Activated CD8-positive, alpha-beta memory T cell treated with anti-CD3 and anti-CD28 coated beads for 4 hours (primary cell): Measurements from ENCODE around the gene CNTN1.

ENCODE experiments used
- DNase-seq, 2 donors: peaks; one replicate each; pipeline ENCODE4 v3.0.0-alpha.2; 2020; ENCODE audit warnings: low read depth in 2 of 2

CNTN1 gene

DNA sequence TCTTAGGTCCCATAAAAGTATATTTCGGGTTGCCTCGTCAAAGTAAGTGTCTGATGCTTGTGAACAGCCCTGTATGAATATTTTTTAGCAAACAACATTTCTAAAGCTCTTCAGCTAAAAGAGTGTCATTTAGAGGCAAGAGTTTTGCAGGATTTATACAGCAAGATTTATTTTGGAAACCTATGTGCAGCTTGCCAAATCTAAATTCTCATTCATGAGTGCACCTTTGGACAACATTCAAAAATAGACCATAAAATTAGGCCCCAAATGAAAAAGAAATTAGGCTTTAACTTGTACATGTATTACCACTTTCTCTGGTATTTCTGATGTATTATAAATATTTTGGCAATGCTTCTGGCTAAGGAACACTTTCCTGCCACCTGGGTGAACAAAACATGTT, 271.5 kb downstream of the CNTN1 start:
- no peak for DNase-seq

DNA sequence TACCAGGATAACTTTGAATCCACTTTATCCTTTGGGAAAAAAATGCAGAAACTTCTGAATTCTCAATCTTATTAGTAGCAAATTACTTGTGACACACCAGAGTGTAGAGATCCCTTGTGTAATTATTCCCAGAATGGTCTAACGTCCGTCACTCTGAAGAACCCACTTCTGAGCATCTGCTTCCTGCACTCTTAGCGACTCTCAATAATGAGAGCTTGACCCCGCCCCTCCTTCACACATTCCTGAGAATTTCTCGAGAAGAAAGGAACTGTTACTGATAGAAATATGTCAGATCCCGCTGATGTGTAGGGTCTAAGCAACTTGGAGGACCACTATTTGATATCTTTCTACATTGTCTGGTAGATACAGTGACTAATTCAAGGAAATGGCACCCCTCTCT, 277.6 kb downstream of the CNTN1 start:
- no peak for DNase-seq

DNA sequence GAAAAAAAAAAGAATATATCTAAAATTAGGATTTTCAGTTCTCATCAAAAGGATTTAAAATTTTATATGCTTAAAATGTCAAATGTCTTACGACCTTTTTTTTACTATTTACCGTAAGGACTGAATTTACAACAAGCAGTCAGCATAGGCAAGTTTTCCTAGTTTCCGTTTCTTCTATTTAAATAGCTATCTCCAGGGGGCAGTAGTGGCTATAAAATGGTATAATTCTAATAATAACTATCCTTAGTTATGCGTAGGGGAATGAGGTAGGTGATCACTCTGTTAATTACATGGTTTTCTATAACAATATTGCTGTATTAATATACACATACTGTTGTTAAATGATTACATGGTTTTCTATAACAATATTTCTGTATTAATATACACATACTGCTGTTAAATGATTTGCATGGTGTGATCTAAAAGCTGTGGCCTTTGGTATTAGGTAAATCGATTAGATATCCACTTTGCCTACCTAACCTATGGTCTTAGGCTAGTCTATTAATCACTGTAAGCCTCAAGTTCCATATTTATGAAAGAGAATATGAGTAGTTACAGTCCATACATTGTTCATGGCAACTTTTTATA, 278.2 kb downstream of the CNTN1 start:
- no peak for DNase-seq

GRCh38 chr12:40971911-40972310, 279.7 kb downstream of the CNTN1 start:
- DNase-seq = no peak

- DNase-seq = no peak
These were observed 284.3 kb downstream of the CNTN1 start for GRCh38 chr12:40976546-40976945.

- no peak for DNase-seq
These were observed 288.3 kb downstream of the CNTN1 start for GRCh38 chr12:40980427-40980961.

DNA sequence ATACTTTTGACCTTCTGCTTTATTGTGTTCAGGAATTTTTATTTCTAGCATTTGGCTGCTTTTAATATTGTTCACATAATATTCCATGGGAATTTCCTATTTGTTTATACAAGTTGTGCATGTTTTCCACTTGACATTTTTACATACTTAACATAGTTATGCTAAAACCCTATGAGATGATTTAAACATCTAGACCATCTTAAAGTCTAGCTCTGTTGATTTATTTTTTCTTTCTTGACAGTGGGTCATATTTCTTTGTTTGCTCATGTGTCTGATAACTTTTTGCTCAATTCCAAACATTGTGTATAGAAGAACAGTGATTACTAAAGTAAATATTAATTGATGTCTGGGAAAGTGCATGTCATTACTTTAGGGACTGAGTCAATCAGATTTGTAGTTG, 293.8 kb downstream of the CNTN1 start:
- no peak for DNase-seq

- DNase-seq = no peak
These were observed 296.1 kb downstream of the CNTN1 start for GRCh38 chr12:40988355-40988754.

DNA sequence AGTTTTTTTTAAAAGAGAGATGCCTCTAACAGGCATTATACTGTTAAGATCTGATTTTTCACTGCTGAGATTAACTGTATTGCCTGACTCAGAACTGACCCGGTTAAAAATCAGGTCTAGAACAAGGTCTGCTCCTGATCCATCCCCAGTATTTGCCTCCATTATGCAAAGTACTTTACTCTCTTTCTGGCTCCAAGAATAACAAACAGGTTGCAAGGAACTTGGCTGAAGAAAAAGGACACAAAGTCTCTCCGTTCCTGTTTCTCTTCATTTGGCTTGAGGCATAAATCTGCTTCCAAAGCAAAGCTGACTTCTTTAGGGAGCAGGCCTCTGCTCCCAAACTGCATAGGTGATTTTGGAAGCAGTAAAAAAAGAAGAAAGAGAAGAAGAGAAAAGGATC, 296.6 kb downstream of the CNTN1 start:
- no peak for DNase-seq

GRCh38 chr12:40989785-40990184, 297.5 kb downstream of the CNTN1 start:
- no peak for DNase-seq

DNA sequence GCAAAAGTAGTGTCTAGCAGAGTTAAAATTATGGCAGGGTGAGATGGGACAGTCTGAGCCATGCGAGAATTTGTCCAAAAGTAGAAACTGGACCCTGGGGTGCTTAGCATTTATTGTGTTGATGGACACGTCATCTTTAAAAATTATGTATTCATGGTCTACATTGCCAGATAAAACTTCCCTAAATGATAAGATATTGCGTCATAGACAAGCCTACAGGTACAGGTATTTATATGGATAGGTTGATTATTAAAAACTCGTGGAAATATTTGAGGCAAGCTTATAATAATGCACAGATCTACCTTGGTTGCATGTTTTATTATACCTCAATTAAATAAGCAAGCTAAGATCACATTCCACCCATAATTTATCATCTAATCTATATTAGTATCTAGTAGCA, 299.9 kb downstream of the CNTN1 start:
- no peak for DNase-seq

DNA sequence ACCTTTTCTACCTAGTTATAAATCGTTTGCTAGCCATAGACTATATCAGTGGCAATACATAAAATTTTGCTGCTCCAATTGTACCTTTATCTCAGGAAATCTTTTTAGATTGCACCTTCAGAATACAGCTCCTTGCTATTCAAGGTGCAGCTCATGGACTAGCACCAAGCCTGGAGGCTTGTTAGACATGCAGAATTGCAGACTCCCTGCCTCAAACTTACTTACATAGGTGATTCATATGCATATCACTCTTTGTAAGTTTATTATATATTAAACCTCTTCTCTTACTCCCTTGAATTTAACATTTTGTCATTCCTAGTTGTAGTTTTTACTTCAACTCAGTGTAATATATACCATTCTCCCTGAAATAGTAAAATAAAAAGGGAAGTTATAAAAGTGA, 300.4 kb downstream of the CNTN1 start:
- no peak for DNase-seq

- no peak for DNase-seq
These were observed 300.9 kb downstream of the CNTN1 start for GRCh38 chr12:40993158-40993557.

- no peak for DNase-seq
These were observed 303.9 kb downstream of the CNTN1 start for GRCh38 chr12:40996091-40996490.

GRCh38 chr12:40999210-40999609, 307.0 kb downstream of the CNTN1 start:
- no peak for DNase-seq

- no peak for DNase-seq
These were observed 316.2 kb downstream of the CNTN1 start for GRCh38 chr12:41008472-41008871.

DNA sequence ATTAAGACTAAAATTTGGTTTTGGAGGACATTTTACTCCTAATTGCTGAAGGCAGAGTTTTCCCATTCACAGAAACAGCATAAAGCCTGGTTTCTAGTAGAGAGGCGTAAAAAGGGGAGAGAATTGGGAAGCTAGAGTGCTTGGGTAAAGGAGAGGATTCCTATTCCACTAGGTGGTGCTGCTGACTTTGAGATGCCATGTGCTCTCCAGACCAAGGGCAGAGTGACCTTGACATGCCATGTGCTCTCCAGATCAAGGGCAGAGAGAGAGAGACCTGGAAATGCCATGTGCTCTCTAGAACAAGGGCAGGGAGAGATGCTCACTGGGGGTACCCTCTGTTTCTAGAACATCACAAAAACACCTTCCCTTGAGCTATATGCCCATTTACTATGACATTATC, 319.7 kb downstream of the CNTN1 start:
- DNase-seq = no peak

GRCh38 chr12:41013881-41014642, 321.8 kb downstream of the CNTN1 start:
- DNase-seq = no peak

DNA sequence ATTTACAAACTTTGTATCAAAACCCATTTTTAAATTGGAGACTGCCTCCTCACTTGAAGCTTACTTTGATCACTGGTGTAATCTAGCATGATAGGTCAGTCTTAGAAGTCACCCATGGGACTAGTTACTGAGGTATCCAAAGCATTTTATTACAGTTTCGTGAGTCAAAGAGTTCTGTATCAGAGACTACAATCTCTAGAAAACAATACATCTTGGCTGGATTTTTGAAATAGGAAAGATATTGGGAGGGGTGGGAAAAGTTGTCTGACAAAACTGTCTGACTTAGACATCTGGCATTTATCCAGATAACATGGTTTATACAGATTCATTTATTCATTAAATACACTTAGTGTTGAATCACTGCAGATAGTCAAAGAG, 322.4 kb downstream of the CNTN1 start:
- DNase-seq = no peak

GRCh38 chr12:41018010-41018409, 325.8 kb downstream of the CNTN1 start:
- no peak for DNase-seq

DNA sequence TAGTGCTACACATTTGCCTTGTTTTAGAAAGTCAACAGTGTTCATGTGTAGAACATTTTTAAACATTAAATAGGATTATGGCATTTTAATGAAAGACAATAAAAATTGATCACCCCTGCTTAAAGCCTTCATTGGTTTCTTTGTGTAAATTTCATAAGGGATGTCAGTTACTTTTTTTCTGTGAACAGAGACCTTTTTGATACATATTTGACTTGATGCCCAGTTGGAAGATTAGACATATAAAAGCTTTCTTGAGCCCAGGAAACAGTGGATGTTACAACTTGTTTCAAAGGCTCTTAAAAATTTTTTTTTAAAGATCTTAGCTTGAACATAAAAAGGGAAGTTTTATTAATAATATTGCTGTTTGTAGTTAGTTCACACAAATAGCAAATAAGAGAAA, 327.2 kb downstream of the CNTN1 start:
- no peak for DNase-seq

GRCh38 chr12:41023836-41024235, 331.6 kb downstream of the CNTN1 start:
- DNase-seq = no peak

- no peak for DNase-seq
These were observed 333.9 kb downstream of the CNTN1 start for GRCh38 chr12:41026151-41026550.

DNA sequence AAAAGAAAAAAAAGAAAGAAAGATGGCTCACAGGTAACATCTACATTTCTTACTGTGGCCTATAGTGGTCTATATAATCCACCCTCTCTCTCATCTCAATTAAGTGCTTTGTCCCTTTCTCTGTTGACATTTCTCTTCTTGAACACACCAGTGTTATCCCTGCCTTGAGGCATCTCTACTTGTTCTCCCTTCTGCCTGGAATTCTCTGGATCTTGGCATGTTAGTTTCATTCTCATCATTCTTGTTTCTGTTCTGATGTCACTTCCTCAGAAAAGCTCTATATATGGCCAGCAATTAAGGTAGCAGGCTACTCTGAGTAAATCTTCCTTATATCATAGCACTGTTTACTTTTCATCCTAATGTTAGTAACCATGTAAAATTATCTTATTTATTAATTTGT, 340.1 kb downstream of the CNTN1 start:
- no peak for DNase-seq
